ENCODE results near the gene TMEM248.
"Not testable (repeated sequence)": the region's sequence is repeated elsewhere in the genome, so short reads cannot be mapped to it uniquely, and the experiment has no call there.

DNA sequence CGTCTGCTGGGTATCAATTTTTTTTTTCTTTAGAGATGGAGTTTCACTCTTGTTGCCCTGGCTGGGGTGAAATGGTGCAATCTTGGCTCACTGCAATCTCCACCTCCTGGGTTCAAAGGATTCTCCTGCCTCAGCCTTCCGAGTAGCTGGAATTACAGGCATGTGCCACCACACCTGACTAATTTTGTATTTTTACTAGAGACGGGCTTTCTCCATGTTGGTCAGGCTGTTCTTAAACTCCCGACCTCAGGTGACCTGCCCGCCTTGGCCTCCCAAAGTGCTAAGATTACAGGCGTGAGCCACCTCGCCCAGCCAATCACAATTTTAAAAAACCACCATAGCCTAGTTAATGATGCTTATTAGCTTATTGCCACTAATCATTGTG lies 42.7 kb upstream of the TMEM248 start:
- TF ChIP-seq POLR2A (IDR thresholded peaks at IDR 0.05; ENCODE audit: low read depth, low read length); JUN (IDR thresholded peaks at IDR 0.05; ENCODE audit: borderline replicate concordance, insufficient read depth, insufficient read length, low read depth); POLR2AphosphoS5 (IDR thresholded peaks at IDR 0.05; ENCODE audit: insufficient read depth, low read depth, low read length); GATA2 (IDR thresholded peaks at IDR 0.05; ENCODE audit: insufficient read depth, insufficient read length, low read depth, low read length): not testable (repeated sequence)
- TF ChIP-seq, protein P1, sequence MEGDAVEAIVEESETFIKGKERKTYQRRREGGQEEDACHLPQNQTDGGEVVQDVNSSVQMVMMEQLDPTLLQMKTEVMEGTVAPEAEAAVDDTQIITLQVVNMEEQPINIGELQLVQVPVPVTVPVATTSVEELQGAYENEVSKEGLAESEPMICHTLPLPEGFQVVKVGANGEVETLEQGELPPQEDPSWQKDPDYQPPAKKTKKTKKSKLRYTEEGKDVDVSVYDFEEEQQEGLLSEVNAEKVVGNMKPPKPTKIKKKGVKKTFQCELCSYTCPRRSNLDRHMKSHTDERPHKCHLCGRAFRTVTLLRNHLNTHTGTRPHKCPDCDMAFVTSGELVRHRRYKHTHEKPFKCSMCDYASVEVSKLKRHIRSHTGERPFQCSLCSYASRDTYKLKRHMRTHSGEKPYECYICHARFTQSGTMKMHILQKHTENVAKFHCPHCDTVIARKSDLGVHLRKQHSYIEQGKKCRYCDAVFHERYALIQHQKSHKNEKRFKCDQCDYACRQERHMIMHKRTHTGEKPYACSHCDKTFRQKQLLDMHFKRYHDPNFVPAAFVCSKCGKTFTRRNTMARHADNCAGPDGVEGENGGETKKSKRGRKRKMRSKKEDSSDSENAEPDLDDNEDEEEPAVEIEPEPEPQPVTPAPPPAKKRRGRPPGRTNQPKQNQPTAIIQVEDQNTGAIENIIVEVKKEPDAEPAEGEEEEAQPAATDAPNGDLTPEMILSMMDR (IDR thresholded peaks at IDR 0.05; ENCODE audit: extremely low read depth in 1 of 2, insufficient read depth in 1 of 2, low read depth in 1 of 2, low read length in 2 of 2), result not testable (repeated sequence)
- TF ChIP-seq, protein P2, sequence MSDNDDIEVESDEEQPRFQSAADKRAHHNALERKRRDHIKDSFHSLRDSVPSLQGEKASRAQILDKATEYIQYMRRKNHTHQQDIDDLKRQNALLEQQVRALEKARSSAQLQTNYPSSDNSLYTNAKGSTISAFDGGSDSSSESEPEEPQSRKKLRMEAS (IDR thresholded peaks at IDR 0.05; ENCODE audit: insufficient read depth, insufficient read length), result not testable (repeated sequence)
